Measurements from ENCODE around the gene PTAR1. TPM values are rescaled to one million over a fixed set of nuclear protein-coding genes. Genes with fewer than 3 reads are reported as not detected.

The PTAR1 gene
- total and polyA plus RNA-seq, 7 donors: 7.2 to 79.6 (median 39.5) TPM

- H3K4me3 ChIP-seq: no peak overlapping the region
- H3K36me3 ChIP-seq: peaks cover 0 to 63% (median 6%) of the 10 kb centered on the region in 4 donors
- no peaks in the 10 kb centered on the region for H3K27me3 ChIP-seq
- H3K27ac ChIP-seq: no peak overlapping the region
- 42 to 75% methylated on average over 3 of the region's 3 CpGs for WGBS, 2 donors
- intact Hi-C loops (cut with DNase I): no loop called here
- no peaks in the 10 kb centered on the region for H3K9me3 ChIP-seq
- no peak for DNase-seq
- no peaks in the 10 kb centered on the region for H3K4me1 ChIP-seq
- TF ChIP-seq EP300 (IDR thresholded peaks at IDR 0.05) (no peak), POLR2AphosphoS5 (IDR thresholded peaks at IDR 0.05) (no peak)
Observed at GRCh38 chr9:69715096-69715495, 44.7 kb downstream of the PTAR1 start.

GRCh38 chr9:69697475-69697874 is 62.3 kb downstream of the PTAR1 start:
- Histone ChIP-seq H3K27me3 (no peaks in the 10 kb centered on the region), H3K9me3 (peaks cover 0 to 12% (median 7%) of the 10 kb centered on the region in 4 donors), H3K4me1 (no peaks in the 10 kb centered on the region), H3K27ac (no peak overlapping the region), H3K4me3 (no peak overlapping the region), H3K36me3 (no peaks in the 10 kb centered on the region)
- TF ChIP-seq CTCF (IDR thresholded peaks at IDR 0.05) (no peak), POLR2A (IDR thresholded peaks at IDR 0.05) (no peak), EP300 (IDR thresholded peaks at IDR 0.05) (no peak), POLR2AphosphoS5 (IDR thresholded peaks at IDR 0.05) (no peak)
- no peak for DNase-seq
- 90 to 92% methylated on average over 2 of the region's 2 CpGs for WGBS, 2 donors
- intact Hi-C loops (cut with DNase I): no loop called here

- Histone ChIP-seq H3K36me3 (no peaks in the 10 kb centered on the region), H3K4me3 (no peak overlapping the region), H3K27ac (no peak overlapping the region), H3K9me3 (peaks cover 0 to 12% (median 7%) of the 10 kb centered on the region in 4 donors), H3K4me1 (no peaks in the 10 kb centered on the region), H3K27me3 (no peaks in the 10 kb centered on the region)
- TF ChIP-seq POLR2A (IDR thresholded peaks at IDR 0.05): no peak
- no peak for TF ChIP-seq POLR2AphosphoS5 (IDR thresholded peaks at IDR 0.05)
- TF ChIP-seq CTCF (IDR thresholded peaks at IDR 0.05): no peak
- no peak for TF ChIP-seq EP300 (IDR thresholded peaks at IDR 0.05)
- 96 to 98% methylated on average over 2 of the region's 2 CpGs for WGBS, 2 donors
- no peak for DNase-seq
- intact Hi-C loops (cut with DNase I): no loop called here
Observed at GRCh38 chr9:69696802-69697201, 63.0 kb downstream of the PTAR1 start.

- Histone ChIP-seq H3K27ac (no peak overlapping the region), H3K9me3 (peaks cover 0 to 3% (median 0%) of the 10 kb centered on the region in 4 donors), H3K4me1 (no peaks in the 10 kb centered on the region), H3K4me3 (no peak overlapping the region), H3K36me3 (no peaks in the 10 kb centered on the region), H3K27me3 (no peaks in the 10 kb centered on the region)
- intact Hi-C loops (cut with DNase I): no loop called here
- WGBS, 2 donors: 16 to 59% methylated on average over 2 of the region's 2 CpGs
- no peak for DNase-seq
- no peak for TF ChIP-seq EP300 (IDR thresholded peaks at IDR 0.05)
- no peak for TF ChIP-seq CTCF (IDR thresholded peaks at IDR 0.05)
- TF ChIP-seq POLR2A (IDR thresholded peaks at IDR 0.05): no peak
- no peak for TF ChIP-seq POLR2AphosphoS5 (IDR thresholded peaks at IDR 0.05)
Observed at GRCh38 chr9:69689991-69690538, 69.7 kb downstream of the PTAR1 start.

- WGBS, 2 donors: 82 to 90% methylated on average over 5 of the region's 5 CpGs
- Histone ChIP-seq H3K27me3 (no peaks in the 10 kb centered on the region), H3K4me3 (no peak overlapping the region), H3K27ac (no peak overlapping the region), H3K9me3 (no peaks in the 10 kb centered on the region), H3K4me1 (no peaks in the 10 kb centered on the region), H3K36me3 (no peaks in the 10 kb centered on the region)
- TF ChIP-seq POLR2AphosphoS5 (IDR thresholded peaks at IDR 0.05): no peak
- TF ChIP-seq EP300 (IDR thresholded peaks at IDR 0.05): no peak
- no peak for TF ChIP-seq CTCF (IDR thresholded peaks at IDR 0.05)
- TF ChIP-seq POLR2A (IDR thresholded peaks at IDR 0.05): no peak
- intact Hi-C loops (cut with DNase I): no loop called here
- DNase-seq: no peak
Observed at GRCh38 chr9:69683927-69684326, 75.9 kb downstream of the PTAR1 start.
